Measurements from ENCODE around the gene HORMAD2. TPM values are rescaled to one million over a fixed set of nuclear protein-coding genes. Genes with fewer than 3 reads are reported as not detected.

The HORMAD2 gene
- total RNA-seq, 1 experiment from 2014 or later: not detected

DNA sequence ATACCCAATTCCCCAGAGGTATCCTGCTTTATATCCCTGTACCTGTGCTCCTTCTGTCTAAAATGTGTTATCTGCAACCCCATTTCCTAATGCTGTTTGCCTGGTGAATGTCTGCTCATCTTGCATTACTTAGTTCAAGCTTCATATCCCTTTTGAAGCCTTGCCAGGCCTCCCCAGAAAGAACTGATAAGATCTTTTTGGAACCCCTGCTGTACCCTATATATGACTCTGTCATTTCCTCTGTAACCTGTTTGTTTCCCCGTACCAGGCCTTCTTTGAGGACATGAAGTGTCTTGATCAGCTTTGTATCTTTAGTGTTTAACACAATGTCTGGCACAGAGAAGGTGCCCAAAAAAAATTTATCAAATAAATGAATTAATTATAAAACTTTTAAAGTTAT lies 88.7 kb downstream of the HORMAD2 start:
- Histone ChIP-seq H3K4me1 (replicated peaks; ENCODE audit: insufficient read depth) (no peaks in the 10 kb centered on the region), H3K27me3 (ENCODE audit: insufficient read depth, low read depth) (no peaks in the 10 kb centered on the region), H2AFZ (no peak overlapping the region), H3K79me2 (ENCODE audit: low read depth) (no peaks in the 10 kb centered on the region), H3K9me2 (ENCODE audit: insufficient read depth) (no peaks in the 10 kb centered on the region), H3F3A (ENCODE audit: insufficient read depth, low read depth) (no peaks in the 10 kb centered on the region), H3K4me3 (no peak overlapping the region), H3K9me3 (ENCODE audit: insufficient read depth, low read depth) (no peaks in the 10 kb centered on the region), H3K27ac (no peak overlapping the region), H4K20me1 (ENCODE audit: insufficient read depth) (no peaks in the 10 kb centered on the region), H3K4me2 (no peak overlapping the region), H3K36me3 (ENCODE audit: low read depth) (no peaks in the 10 kb centered on the region)
- ChIA-PET POLR2A (ENCODE audit: unreplicated experiment) (interaction anchor here (0.6 kb wide), 1 partner anchor 82 kb away, joined by 5 read pairs; no protein-coding TSS in a partner anchor), CTCF (no interaction called here)
- intact Hi-C loops (cut with micrococcal nuclease; ENCODE audit: unreplicated experiment): no loop called here
- no peak for TF ChIP-seq CTCF (conservative IDR thresholded peaks at IDR 0.05)
- no peak for TF ChIP-seq EZH2 (IDR thresholded peaks at IDR 0.05; ENCODE audit: low read depth)
- BruUV-seq (replicated peaks): no TSS peak
- DNase-seq: no peak

- intact Hi-C loops (cut with micrococcal nuclease; ENCODE audit: unreplicated experiment): no loop called here
- DNase-seq: no peak
- H3K4me1 ChIP-seq (replicated peaks; ENCODE audit: insufficient read depth): no peaks in the 10 kb centered on the region
- no peaks in the 10 kb centered on the region for H3K27me3 ChIP-seq (ENCODE audit: insufficient read depth, low read depth)
- no peak overlapping the region for H3K4me3 ChIP-seq
- H2AFZ ChIP-seq: no peak overlapping the region
- no TSS peak for BruUV-seq (replicated peaks)
- no peak overlapping the region for H3K27ac ChIP-seq
- no peaks in the 10 kb centered on the region for H3F3A ChIP-seq (ENCODE audit: insufficient read depth, low read depth)
- ChIA-PET CTCF (no interaction called here), POLR2A (ENCODE audit: unreplicated experiment) (no interaction called here)
- TF ChIP-seq CTCF (conservative IDR thresholded peaks at IDR 0.05) (no peak), EZH2 (IDR thresholded peaks at IDR 0.05; ENCODE audit: low read depth) (no peak)
- no peaks in the 10 kb centered on the region for H3K36me3 ChIP-seq (ENCODE audit: low read depth)
- H3K4me2 ChIP-seq: no peak overlapping the region
- H4K20me1 ChIP-seq (ENCODE audit: insufficient read depth): no peaks in the 10 kb centered on the region
- H3K9me3 ChIP-seq (ENCODE audit: insufficient read depth, low read depth): no peaks in the 10 kb centered on the region
- H3K79me2 ChIP-seq (ENCODE audit: low read depth): no peaks in the 10 kb centered on the region
- H3K9me2 ChIP-seq (ENCODE audit: insufficient read depth): no peaks in the 10 kb centered on the region
These were observed 89.9 kb downstream of the HORMAD2 start for GRCh38 chr22:30170129-30170528.

- H3F3A ChIP-seq (ENCODE audit: insufficient read depth, low read depth): peaks cover 4% of the 10 kb centered on the region; the same call in 1 of the 2 replicates
- H3K36me3 ChIP-seq (ENCODE audit: low read depth): no peaks in the 10 kb centered on the region
- ChIA-PET CTCF (no interaction called here), POLR2A (ENCODE audit: unreplicated experiment) (no interaction called here)
- no peaks in the 10 kb centered on the region for H4K20me1 ChIP-seq (ENCODE audit: insufficient read depth)
- intact Hi-C loops (cut with micrococcal nuclease; ENCODE audit: unreplicated experiment): no loop called here
- H3K9me2 ChIP-seq (ENCODE audit: insufficient read depth): no peaks in the 10 kb centered on the region
- DNase-seq: no peak
- BruUV-seq (replicated peaks): no TSS peak
- no peaks in the 10 kb centered on the region for H3K27me3 ChIP-seq (ENCODE audit: insufficient read depth, low read depth)
- H3K9me3 ChIP-seq (ENCODE audit: insufficient read depth, low read depth): no peaks in the 10 kb centered on the region
- H3K4me2 ChIP-seq: no peak overlapping the region
- no peak overlapping the region for H3K4me3 ChIP-seq
- no peak for TF ChIP-seq CTCF (conservative IDR thresholded peaks at IDR 0.05)
- TF ChIP-seq EZH2 (IDR thresholded peaks at IDR 0.05; ENCODE audit: low read depth): no peak
- no peaks in the 10 kb centered on the region for H3K4me1 ChIP-seq (replicated peaks; ENCODE audit: insufficient read depth)
- H3K27ac ChIP-seq: no peak overlapping the region
- H3K79me2 ChIP-seq (ENCODE audit: low read depth): no peaks in the 10 kb centered on the region
- H2AFZ ChIP-seq: no peak overlapping the region
These were observed 90.7 kb downstream of the HORMAD2 start for GRCh38 chr22:30171008-30171407.
